GM12878 (cell line): Measurements from ENCODE around the gene TRAF3. TPM values are rescaled to one million over a fixed set of nuclear protein-coding genes. Genes with fewer than 3 reads are reported as not detected.
A peak's percentile ranks its signal among the peaks of the same experiment; 100 is the strongest.

ENCODE experiments used
- ATAC-seq: fragments of 200-7000 bp; cut with Tn5 transposase; 3 replicates; pipeline ENCODE4 v1.9.1; 2020; ENCODE audit warnings: mild to moderate bottlenecking, moderate library complexity
- BruUV-seq: library from RNA; stranded (reverse); fragments of 400-500 nt; replicated peaks from 2 replicates; lab custom pipeline; 2021; lab: Mats Ljungman, UMichigan
- CTCF ChIA-PET: fragments of 300-600 bp; sonication (Branson Sonifier 250); formaldehyde crosslinking; extraction: SDS; loops from one replicate; lab custom pipeline; 2021; ENCODE audit warnings: inconsistent platforms; lab: Yijun Ruan, JAX
- POLR2A ChIA-PET: fragments of 350-600 bp; formaldehyde crosslinking; extraction: SDS; loops from one replicate; lab custom pipeline; 2021; ENCODE audit warnings: inconsistent platforms; lab: Charles Lee
- RAD21 ChIA-PET: fragments of 300-600 bp; sonication (Branson Sonifier 250); formaldehyde crosslinking; loops from one replicate; lab custom pipeline; 2023; ENCODE audit warnings: antibody characterized with exemption; ENCODE audit not compliant: unreplicated experiment; lab: Charles Lee
- SMC1A ChIA-PET: fragments of 300-600 bp; sonication (Branson Sonifier 250); formaldehyde crosslinking; loops from one replicate; lab custom pipeline; 2023; ENCODE audit not compliant: unreplicated experiment, uncharacterized antibody; lab: Charles Lee
- DNase-seq: peaks from one replicate; pipeline ENCODE4 v3.0.0-alpha.2; 2011; ENCODE audit warnings: low read depth, low spot score
- FAIRE-seq: peaks from 3 replicates; lab custom pipeline; 2011; peaks lifted over from hg19 to GRCh38; lab: Jason Lieb, UNC
- H2AFZ ChIP-seq: 2 replicates; pipeline ENCODE4 v1.6.0; 2011; ENCODE audit warnings: low read depth, low read length, control low read depth; ENCODE audit not compliant: control insufficient read depth
- H3K27ac ChIP-seq: 2 replicates; pipeline ENCODE4 v1.5.1; 2011; ENCODE audit warnings: control low read depth; ENCODE audit not compliant: control insufficient read depth, insufficient read depth
- H3K27me3 ChIP-seq, 2 experiments: replicated peaks in 1 of 2; 2 replicates each; pipeline versions ENCODE4 v1.6.0 to v1.6.1; 2011; ENCODE audit warnings: low read length in 1 of 2; ENCODE audit not compliant: control insufficient read depth in 2 of 2, insufficient read depth in 2 of 2
- H3K36me3 ChIP-seq, 2 experiments: 2 replicates each; pipeline ENCODE4 v1.5.1; 2011; ENCODE audit warnings: low read length in 1 of 2; ENCODE audit not compliant: control insufficient read depth in 2 of 2, insufficient read depth in 2 of 2
- H3K4me1 ChIP-seq: 2 replicates; pipeline ENCODE4 v1.6.1; 2011; ENCODE audit warnings: mild to moderate bottlenecking, low read length, moderate library complexity, mixed read lengths; ENCODE audit not compliant: control insufficient read depth, insufficient read depth
- H3K4me2 ChIP-seq: 2 replicates; pipeline ENCODE4 v1.6.0; 2011; ENCODE audit warnings: control low read depth; ENCODE audit not compliant: control insufficient read depth, insufficient read depth
- H3K4me3 ChIP-seq: fragments of 200-600 bp; sonication (generic); 2 replicates; pipeline ENCODE4 v1.5.1; 2016
- H3K79me2 ChIP-seq: 2 replicates; pipeline ENCODE4 v1.6.0; 2011; ENCODE audit warnings: low read length; ENCODE audit not compliant: control insufficient read depth, insufficient read depth
- H3K9ac ChIP-seq: 2 replicates; pipeline ENCODE4 v1.8.0; 2011; ENCODE audit warnings: low read length, control low read depth, mixed read lengths; ENCODE audit not compliant: control insufficient read depth, insufficient read depth
- H3K9me3 ChIP-seq: replicated peaks from 3 replicates; pipeline ENCODE4 v1.5.1; 2011; ENCODE audit warnings: mild to moderate bottlenecking, low read length; ENCODE audit not compliant: control insufficient read depth, insufficient read depth
- H4K20me1 ChIP-seq: 2 replicates; pipeline ENCODE4 v1.6.0; 2011; ENCODE audit not compliant: control insufficient read depth, insufficient read depth
- BRCA1 ChIP-seq: IDR thresholded peaks from 2 replicates; pipeline ENCODE4 v1.6.1; 2011; ENCODE audit warnings: low read depth, low read length, improper control_type of control experiment
- MTA2 ChIP-seq: fragments of 450-650 bp; IDR thresholded peaks from 2 replicates; pipeline ENCODE4 v1.6.1; 2016; ENCODE audit warnings: low read depth, mild to moderate bottlenecking, moderate library complexity
- NBN ChIP-seq: fragments of 450-650 bp; IDR thresholded peaks from 2 replicates; pipeline ENCODE4 v1.6.1; 2016
- NR2F1 ChIP-seq: fragments of 450-650 bp; conservative IDR thresholded peaks from 2 replicates; pipeline ENCODE4 v1.6.1; 2017; ENCODE audit warnings: mild to moderate bottlenecking
- POLR2A ChIP-seq: IDR thresholded peaks from 2 replicates; pipeline ENCODE4 v1.6.1; 2011; ENCODE audit warnings: low read depth, mild to moderate bottlenecking, low read length
- TBL1XR1 ChIP-seq: IDR thresholded peaks from 2 replicates; pipeline ENCODE4 v1.6.1; 2012; ENCODE audit warnings: low read depth, low read length, improper control_type of control experiment
- WGBS: methylation state at CpG from one replicate; pipeline ENCODE4 v1.1.6; 2016; ENCODE audit warnings: low lambda C conversion rate; ENCODE audit not compliant: insufficient replicate concordance, insufficient coverage; ENCODE audit errors: missing lambda C conversion rate; 5-methylcytosine and 5-hydroxymethylcytosine counted together
- in situ Hi-C: fragments of 300-500 bp; cut with MboI; formaldehyde crosslinking; loops from 9 replicates; pipeline ENCODE4 v1.14.3; 2018; ENCODE audit warnings: mixed read lengths
- intact Hi-C: fragments of 100-400 bp; cut with micrococcal nuclease; formaldehyde crosslinking; loops from one replicate; pipeline ENCODE4 v1.14.2; 2022; ENCODE audit not compliant: unreplicated experiment
- polyA plus RNA-seq, 11 experiments: library from polyadenylated mRNA; depleted of rRNA in 4 of 11; unstranded in 6 of 11; stranded (reverse) in 5 of 11; fragments of >200 nt; fragmentation: Nextera tagmentation in 4 of 11; fragmentation: Illumina TruSeq in 1 of 11; extraction: Ambion mirVana in 4 of 11; extraction: Trizol in 1 of 11; gene quantifications; 1 replicate in 1 of 11; 2 replicates in 10 of 11; pipeline versions ENCODE4 v1.2.1 to v1.2.3, GENCODE V29; 2011 to 2016; ENCODE audit warnings: inconsistent platforms in 2 of 11, missing spikeins in 2 of 11, low read depth in 1 of 11
- total RNA-seq, 4 experiments: library from RNA; depleted of rRNA in 3 of 4; stranded (reverse); fragments of >200 nt in 3 of 4; fragmentation: Illumina TruSeq in 1 of 4; extraction: Trizol in 1 of 4; gene quantifications; 2 replicates each; pipeline versions ENCODE4 v1.2.1 to v1.2.3, GENCODE V29; 2013 to 2021
- TF ChIP-seq, protein P1 (sequence below), 3 experiments: IDR thresholded peaks in 2 of 3; conservative IDR thresholded peaks in 1 of 3; 2 replicates each; pipeline ENCODE4 v1.5.1; 2011; ENCODE audit warnings: low read depth in 3 of 3, low read length in 3 of 3, mild to moderate bottlenecking in 3 of 3, control low read depth in 2 of 3, moderate library complexity in 2 of 3, inconsistent platforms in 1 of 3, mixed read lengths in 1 of 3; ENCODE audit not compliant: control insufficient read depth in 2 of 3, insufficient read depth in 1 of 3; ENCODE audit errors: extremely low read depth in 1 of 3

The TRAF3 gene
- total and polyA plus RNA-seq, 10 of the 15 experiments (the other 5 are each of a cell fraction or from before 2014, with no cell fraction given), result 3.0 to 70.1 (median 36.5) TPM

DNA sequence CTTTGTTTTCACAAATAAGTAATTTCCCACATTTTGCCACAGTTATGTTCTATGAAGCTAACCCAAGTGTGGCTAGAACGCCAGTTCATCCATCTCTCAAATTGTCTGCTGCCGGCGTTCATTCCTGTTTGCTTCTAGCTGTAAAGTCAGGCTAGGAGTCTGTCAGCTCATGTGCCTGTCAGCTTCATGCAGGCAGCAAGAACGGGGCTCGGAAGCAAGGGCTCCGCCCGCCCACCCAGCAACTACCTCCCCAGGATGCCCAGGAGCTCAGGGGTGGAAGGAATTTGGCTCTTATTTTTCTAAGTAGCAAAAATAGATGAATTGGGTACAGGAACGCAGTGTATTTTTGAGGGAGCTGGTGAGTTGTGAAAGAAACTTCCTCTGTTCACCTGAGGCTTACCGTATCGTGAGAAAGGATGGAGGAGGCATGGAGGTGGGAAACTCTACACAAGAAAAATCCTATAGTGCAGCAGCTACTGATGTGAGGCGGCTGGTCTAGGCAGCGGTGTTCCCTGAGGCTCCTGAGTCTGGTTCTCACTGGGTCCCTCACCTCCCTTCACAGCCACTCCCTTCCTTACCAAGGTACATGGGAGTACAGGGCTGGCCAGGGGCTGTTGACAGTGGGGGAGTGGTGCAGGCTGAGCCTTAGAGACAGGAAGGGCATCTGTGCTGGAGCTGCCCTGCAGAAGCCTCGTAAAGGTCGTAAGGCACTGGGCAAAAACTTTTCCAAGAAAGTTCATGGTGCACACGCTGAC lies 90.8 kb downstream of the TRAF3 start:
- ChIA-PET SMC1A (interaction anchor here (0.7 kb wide), 1 partner anchor 173 kb away, joined by 3 read pairs; no protein-coding TSS in a partner anchor), RAD21 (interaction anchor here (0.9 kb wide), 1 partner anchor 168 kb away, joined by 3 read pairs; no protein-coding TSS in a partner anchor), CTCF (interaction anchor here (0.6 to 1.9 kb wide), 2 partner anchors 10 to 19 kb away, joined by 3 to 5 read pairs; no protein-coding TSS in a partner anchor), POLR2A (interaction anchor here (0.5 kb wide), 1 partner anchor 272 kb away, joined by 4 read pairs; no protein-coding TSS in a partner anchor)
- peaks cover 35 to 44% of the 10 kb centered on the region in 2 experiments for H3K36me3 ChIP-seq
- no peak overlapping the region for H3K4me3 ChIP-seq
- WGBS, result 98% methylated on average over 15 of the region's 15 CpGs
- no peaks in the 10 kb centered on the region for H3K27me3 ChIP-seq
- BruUV-seq, result no TSS peak
- H4K20me1 ChIP-seq, result peaks cover 9% of the 10 kb centered on the region; the same call in 1 of the 2 replicates
- H3K4me1 ChIP-seq, result peaks cover 29% of the 10 kb centered on the region
- no peak overlapping the region for H3K27ac ChIP-seq
- FAIRE-seq (no peak), ATAC-seq (no peak), DNase-seq (no peak)
- TF ChIP-seq POLR2A (0 out of 2 replicates have a peak, but pooled peaks have one; percentile 12), NR2F1 (no peak), MTA2 (no peak), TBL1XR1 (no peak), BRCA1 (no peak), NBN (no peak)
- TF ChIP-seq, protein P1, sequence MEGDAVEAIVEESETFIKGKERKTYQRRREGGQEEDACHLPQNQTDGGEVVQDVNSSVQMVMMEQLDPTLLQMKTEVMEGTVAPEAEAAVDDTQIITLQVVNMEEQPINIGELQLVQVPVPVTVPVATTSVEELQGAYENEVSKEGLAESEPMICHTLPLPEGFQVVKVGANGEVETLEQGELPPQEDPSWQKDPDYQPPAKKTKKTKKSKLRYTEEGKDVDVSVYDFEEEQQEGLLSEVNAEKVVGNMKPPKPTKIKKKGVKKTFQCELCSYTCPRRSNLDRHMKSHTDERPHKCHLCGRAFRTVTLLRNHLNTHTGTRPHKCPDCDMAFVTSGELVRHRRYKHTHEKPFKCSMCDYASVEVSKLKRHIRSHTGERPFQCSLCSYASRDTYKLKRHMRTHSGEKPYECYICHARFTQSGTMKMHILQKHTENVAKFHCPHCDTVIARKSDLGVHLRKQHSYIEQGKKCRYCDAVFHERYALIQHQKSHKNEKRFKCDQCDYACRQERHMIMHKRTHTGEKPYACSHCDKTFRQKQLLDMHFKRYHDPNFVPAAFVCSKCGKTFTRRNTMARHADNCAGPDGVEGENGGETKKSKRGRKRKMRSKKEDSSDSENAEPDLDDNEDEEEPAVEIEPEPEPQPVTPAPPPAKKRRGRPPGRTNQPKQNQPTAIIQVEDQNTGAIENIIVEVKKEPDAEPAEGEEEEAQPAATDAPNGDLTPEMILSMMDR (IDR thresholded peaks at IDR 0.05 in 2 of 3, conservative IDR thresholded peaks at IDR 0.05 in 1 of 3; ENCODE audit: control insufficient read depth in 2 of 3, extremely low read depth in 1 of 3, insufficient read depth in 1 of 3, low read depth in 3 of 3, low read length in 3 of 3), result no peak
- H3K4me2 ChIP-seq, result no peak overlapping the region
- in situ Hi-C loops (no loop called here), intact Hi-C loops (no loop called here)
- no peak overlapping the region for H2AFZ ChIP-seq
- H3K9ac ChIP-seq, result no peak overlapping the region
- H3K79me2 ChIP-seq, result peaks cover 58% of the 10 kb centered on the region
- peaks cover 2% of the 10 kb centered on the region; the same call in 2 of the 3 replicates for H3K9me3 ChIP-seq
